ENCODE results near the gene CD36.

DNA sequence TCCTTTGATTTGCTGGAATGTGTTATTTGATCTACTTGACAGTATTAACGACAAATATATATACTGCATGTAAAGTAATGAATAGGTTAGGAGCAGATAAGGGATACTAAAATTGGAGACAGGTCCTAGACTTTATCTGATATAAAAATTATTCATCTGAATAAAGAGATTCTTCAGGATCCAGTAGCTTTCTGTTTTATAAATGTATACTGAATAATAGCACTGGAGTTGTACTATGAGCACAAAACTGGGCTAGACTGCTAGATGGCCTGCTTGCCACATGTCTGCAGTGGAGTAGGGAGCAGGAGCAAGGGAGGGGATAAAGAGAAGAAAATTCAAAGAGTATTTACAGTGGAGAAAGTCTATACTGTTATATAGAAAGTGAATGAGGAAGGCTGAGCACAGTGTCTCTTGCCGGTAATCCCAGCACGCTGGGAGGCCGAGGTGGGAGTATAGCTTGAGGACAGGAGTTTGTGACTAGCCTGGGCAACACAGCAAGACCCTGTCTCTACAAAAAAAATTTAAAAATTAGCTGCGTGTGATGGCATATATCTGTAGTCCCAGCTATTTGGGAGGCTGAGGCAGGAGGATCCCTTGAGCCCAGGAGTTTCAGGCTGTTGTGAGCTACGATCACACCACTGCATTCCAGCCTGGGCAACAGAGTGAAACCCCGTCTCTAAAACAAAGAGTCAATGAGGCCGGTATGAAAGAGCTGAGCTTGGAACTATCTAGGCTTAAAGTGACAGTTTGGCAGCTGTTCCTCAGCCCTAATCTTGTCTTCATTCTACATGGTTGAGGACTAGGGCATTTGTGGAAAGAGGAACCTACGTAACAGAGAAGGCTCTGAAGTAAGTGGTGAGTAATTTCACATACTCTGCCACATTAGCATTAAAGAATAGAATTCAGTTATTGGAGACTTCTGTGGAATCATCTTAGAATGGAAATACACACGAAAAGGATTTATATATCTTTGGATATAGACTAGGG, 41.8 kb downstream of the CD36 start:
- TF ChIP-seq, protein P1, sequence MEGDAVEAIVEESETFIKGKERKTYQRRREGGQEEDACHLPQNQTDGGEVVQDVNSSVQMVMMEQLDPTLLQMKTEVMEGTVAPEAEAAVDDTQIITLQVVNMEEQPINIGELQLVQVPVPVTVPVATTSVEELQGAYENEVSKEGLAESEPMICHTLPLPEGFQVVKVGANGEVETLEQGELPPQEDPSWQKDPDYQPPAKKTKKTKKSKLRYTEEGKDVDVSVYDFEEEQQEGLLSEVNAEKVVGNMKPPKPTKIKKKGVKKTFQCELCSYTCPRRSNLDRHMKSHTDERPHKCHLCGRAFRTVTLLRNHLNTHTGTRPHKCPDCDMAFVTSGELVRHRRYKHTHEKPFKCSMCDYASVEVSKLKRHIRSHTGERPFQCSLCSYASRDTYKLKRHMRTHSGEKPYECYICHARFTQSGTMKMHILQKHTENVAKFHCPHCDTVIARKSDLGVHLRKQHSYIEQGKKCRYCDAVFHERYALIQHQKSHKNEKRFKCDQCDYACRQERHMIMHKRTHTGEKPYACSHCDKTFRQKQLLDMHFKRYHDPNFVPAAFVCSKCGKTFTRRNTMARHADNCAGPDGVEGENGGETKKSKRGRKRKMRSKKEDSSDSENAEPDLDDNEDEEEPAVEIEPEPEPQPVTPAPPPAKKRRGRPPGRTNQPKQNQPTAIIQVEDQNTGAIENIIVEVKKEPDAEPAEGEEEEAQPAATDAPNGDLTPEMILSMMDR (IDR thresholded peaks at IDR 0.05; ENCODE audit: poor library complexity, severe bottlenecking): no peak
- TF ChIP-seq POLR2AphosphoS5 (IDR thresholded peaks at IDR 0.05): no peak
- TF ChIP-seq, protein P2, sequence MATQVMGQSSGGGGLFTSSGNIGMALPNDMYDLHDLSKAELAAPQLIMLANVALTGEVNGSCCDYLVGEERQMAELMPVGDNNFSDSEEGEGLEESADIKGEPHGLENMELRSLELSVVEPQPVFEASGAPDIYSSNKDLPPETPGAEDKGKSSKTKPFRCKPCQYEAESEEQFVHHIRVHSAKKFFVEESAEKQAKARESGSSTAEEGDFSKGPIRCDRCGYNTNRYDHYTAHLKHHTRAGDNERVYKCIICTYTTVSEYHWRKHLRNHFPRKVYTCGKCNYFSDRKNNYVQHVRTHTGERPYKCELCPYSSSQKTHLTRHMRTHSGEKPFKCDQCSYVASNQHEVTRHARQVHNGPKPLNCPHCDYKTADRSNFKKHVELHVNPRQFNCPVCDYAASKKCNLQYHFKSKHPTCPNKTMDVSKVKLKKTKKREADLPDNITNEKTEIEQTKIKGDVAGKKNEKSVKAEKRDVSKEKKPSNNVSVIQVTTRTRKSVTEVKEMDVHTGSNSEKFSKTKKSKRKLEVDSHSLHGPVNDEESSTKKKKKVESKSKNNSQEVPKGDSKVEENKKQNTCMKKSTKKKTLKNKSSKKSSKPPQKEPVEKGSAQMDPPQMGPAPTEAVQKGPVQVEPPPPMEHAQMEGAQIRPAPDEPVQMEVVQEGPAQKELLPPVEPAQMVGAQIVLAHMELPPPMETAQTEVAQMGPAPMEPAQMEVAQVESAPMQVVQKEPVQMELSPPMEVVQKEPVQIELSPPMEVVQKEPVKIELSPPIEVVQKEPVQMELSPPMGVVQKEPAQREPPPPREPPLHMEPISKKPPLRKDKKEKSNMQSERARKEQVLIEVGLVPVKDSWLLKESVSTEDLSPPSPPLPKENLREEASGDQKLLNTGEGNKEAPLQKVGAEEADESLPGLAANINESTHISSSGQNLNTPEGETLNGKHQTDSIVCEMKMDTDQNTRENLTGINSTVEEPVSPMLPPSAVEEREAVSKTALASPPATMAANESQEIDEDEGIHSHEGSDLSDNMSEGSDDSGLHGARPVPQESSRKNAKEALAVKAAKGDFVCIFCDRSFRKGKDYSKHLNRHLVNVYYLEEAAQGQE (IDR thresholded peaks at IDR 0.05; ENCODE audit: borderline replicate concordance): no peak
- no peak for TF ChIP-seq SMC3 (conservative IDR thresholded peaks at IDR 0.05; ENCODE audit: poor library complexity)
- no peak for TF ChIP-seq EP300 (conservative IDR thresholded peaks at IDR 0.05; ENCODE audit: poor library complexity, severe bottlenecking)
- TF ChIP-seq EZH2 (IDR thresholded peaks at IDR 0.05; ENCODE audit: borderline replicate concordance, insufficient read depth, low read length, poor library complexity, severe bottlenecking): no peak
- no peak for TF ChIP-seq TAF1 (IDR thresholded peaks at IDR 0.05; ENCODE audit: low read depth)
- no peak for TF ChIP-seq RAD21 (conservative IDR thresholded peaks at IDR 0.05)
